ENCODE measurements around the gene GNE. TPM values are rescaled to one million over a fixed set of nuclear protein-coding genes. Genes with fewer than 3 reads are reported as not detected.

GNE gene
- total and polyA plus RNA-seq, 2 of the 8 experiments (the other 6 are each of a cell fraction or from before 2014, with no cell fraction given): 5.1 to 11.1 TPM

DNA sequence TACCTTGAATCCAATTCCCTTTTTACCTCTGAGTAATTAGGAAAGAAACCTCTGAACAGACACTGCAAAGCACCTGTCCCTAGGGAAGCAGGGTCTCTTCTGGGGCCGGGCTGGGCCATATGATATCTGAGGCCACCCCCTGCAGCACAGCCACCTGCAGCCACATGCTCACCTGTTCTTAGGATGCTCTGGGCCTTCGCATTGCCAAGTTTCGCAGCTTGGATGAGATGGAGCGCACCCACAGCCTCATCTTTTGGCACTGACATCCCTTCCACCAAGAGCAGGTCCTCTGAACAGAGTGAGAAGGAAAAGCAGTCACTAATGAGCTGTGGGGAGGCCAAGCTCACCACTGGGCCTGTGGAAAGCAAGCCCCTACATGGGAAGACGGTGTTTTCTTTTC is 40.2 kb downstream of the GNE start (continued):
- no peak for TF ChIP-seq CTCF (IDR thresholded peaks at IDR 0.05; ENCODE audit: control extremely low read depth in 1 of 3, insufficient read depth in 1 of 3, low read depth in 1 of 3, low read length in 3 of 3)
- TF ChIP-seq POLR2A (IDR thresholded peaks at IDR 0.05; ENCODE audit: control extremely low read depth in 1 of 2, low read depth in 2 of 2, low read length in 2 of 2): no peak
- no peak for TF ChIP-seq POU5F1 (IDR thresholded peaks at IDR 0.05; ENCODE audit: low read depth, low read length)
- TF ChIP-seq POLR2AphosphoS5 (IDR thresholded peaks at IDR 0.05; ENCODE audit: low read depth, low read length): no peak
- TF ChIP-seq EZH2 (IDR thresholded peaks at IDR 0.05; ENCODE audit: low read depth, low read length, severe bottlenecking): no peak
- TF ChIP-seq CBX8 (IDR thresholded peaks at IDR 0.05; ENCODE audit: borderline replicate concordance, low read depth, low read length): no peak
- TF ChIP-seq, protein P1, sequence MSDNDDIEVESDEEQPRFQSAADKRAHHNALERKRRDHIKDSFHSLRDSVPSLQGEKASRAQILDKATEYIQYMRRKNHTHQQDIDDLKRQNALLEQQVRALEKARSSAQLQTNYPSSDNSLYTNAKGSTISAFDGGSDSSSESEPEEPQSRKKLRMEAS (IDR thresholded peaks at IDR 0.05): no peak
- TF ChIP-seq SAP30 (IDR thresholded peaks at IDR 0.05; ENCODE audit: insufficient read depth, insufficient replicate concordance, low read length): no peak

All from H1 (cell line).